ENCODE data around the gene ZNF138.

ZNF138 gene

GRCh38 chr7:64873517-64873916 lies 79.3 kb downstream of the ZNF138 start:
- no peak for DNase-seq (ENCODE audit: low read depth)
- H3K4me3 ChIP-seq (ENCODE audit: low read depth, low read length) = no peak overlapping the region

GRCh38 chr7:64874114-64874513 lies 79.9 kb downstream of the ZNF138 start:
- no peak overlapping the region for H3K4me3 ChIP-seq (ENCODE audit: low read depth, low read length)
- no peak for DNase-seq (ENCODE audit: low read depth)

- no peak overlapping the region for H3K4me3 ChIP-seq (ENCODE audit: low read depth, low read length)
- DNase-seq (ENCODE audit: low read depth) = no peak
Observed at GRCh38 chr7:64874562-64875250, 80.5 kb downstream of the ZNF138 start.

GRCh38 chr7:64875258-64875657 lies 81.0 kb downstream of the ZNF138 start:
- DNase-seq (ENCODE audit: low read depth) = no peak
- H3K4me3 ChIP-seq (ENCODE audit: low read depth, low read length) = no peak overlapping the region

GRCh38 chr7:64875658-64876406 lies 81.6 kb downstream of the ZNF138 start:
- no peak overlapping the region for H3K4me3 ChIP-seq (ENCODE audit: low read depth, low read length)
- DNase-seq (ENCODE audit: low read depth) = no peak

- H3K4me3 ChIP-seq (ENCODE audit: low read depth, low read length) = peak overlapping the region; percentile 4
- no peak for DNase-seq (ENCODE audit: low read depth)
Observed at GRCh38 chr7:64876792-64877713, 82.8 kb downstream of the ZNF138 start.

GRCh38 chr7:64877714-64878610 lies 83.7 kb downstream of the ZNF138 start:
- peak overlapping the region; percentile 4 for H3K4me3 ChIP-seq (ENCODE audit: low read depth, low read length)
- DNase-seq (ENCODE audit: low read depth) = no peak

- no peak overlapping the region for H3K4me3 ChIP-seq (ENCODE audit: low read depth, low read length)
- no peak for DNase-seq (ENCODE audit: low read depth)
Observed at GRCh38 chr7:64878684-64879083, 84.5 kb downstream of the ZNF138 start.

GRCh38 chr7:64879086-64879730 lies 85.0 kb downstream of the ZNF138 start:
- no peak overlapping the region for H3K4me3 ChIP-seq (ENCODE audit: low read depth, low read length)
- no peak for DNase-seq (ENCODE audit: low read depth)

- no peak overlapping the region for H3K4me3 ChIP-seq (ENCODE audit: low read depth, low read length)
- DNase-seq (ENCODE audit: low read depth) = no peak
Observed at GRCh38 chr7:64879800-64880199, 85.6 kb downstream of the ZNF138 start.

GRCh38 chr7:64880322-64881297 lies 86.4 kb downstream of the ZNF138 start:
- DNase-seq (ENCODE audit: low read depth) = no peak
- no peak overlapping the region for H3K4me3 ChIP-seq (ENCODE audit: low read depth, low read length)

GRCh38 chr7:64881461-64882287 lies 87.4 kb downstream of the ZNF138 start:
- no peak overlapping the region for H3K4me3 ChIP-seq (ENCODE audit: low read depth, low read length)
- no peak for DNase-seq (ENCODE audit: low read depth)

GRCh38 chr7:64882341-64883112 lies 88.3 kb downstream of the ZNF138 start:
- no peak for DNase-seq (ENCODE audit: low read depth)
- H3K4me3 ChIP-seq (ENCODE audit: low read depth, low read length) = peak overlapping the region; percentile 22
